Ishikawa (cell line): ENCODE results near the gene CTF1.

Source experiments
- NFIC ChIP-seq: IDR thresholded peaks from 2 replicates; pipeline ENCODE4 v1.6.1; 2012

CTF1 gene

DNA sequence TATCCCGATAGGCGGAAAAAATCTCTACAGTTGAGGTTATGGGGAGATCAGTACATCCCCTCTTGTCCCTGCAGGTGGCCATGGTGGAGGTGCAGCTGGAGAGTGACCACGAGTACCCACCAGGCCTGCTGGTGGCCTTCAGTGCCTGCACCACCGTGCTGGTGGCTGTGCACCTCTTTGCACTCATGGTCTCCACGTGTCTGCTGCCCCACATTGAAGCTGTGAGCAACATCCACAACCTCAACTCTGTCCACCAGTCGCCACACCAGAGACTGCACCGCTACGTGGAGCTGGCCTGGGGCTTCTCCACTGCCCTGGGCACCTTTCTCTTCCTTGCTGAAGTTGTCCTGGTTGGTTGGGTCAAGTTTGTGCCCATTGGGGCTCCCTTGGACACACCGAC is 56.7 kb downstream of the CTF1 start:
- TF ChIP-seq NFIC: no peak
